WTC11 (cell line): Measurements from ENCODE around the gene HAO2. TPM values are rescaled to one million over a fixed set of nuclear protein-coding genes. Genes with fewer than 3 reads are reported as not detected.
"Not testable (repeated sequence)": the region's sequence is repeated elsewhere in the genome, so short reads cannot be mapped to it uniquely, and the experiment has no call there.

Experiments
- ATAC-seq: fragments of 200-7000 bp; cut with Tn5 transposase; 2 replicates; pipeline ENCODE4 v1.10.0; 2021; ENCODE audit warnings: mild to moderate bottlenecking, moderate library complexity
- CTCF ChIA-PET: fragments of 300-600 bp; sonication (Branson Sonifier 250); formaldehyde crosslinking; loops from one replicate; lab custom pipeline; 2021; ENCODE audit warnings: antibody characterized with exemption; lab: Charles Lee
- POLR2A ChIA-PET: fragments of 350-600 bp; sonication (Branson Sonifier 250); formaldehyde crosslinking; loops from one replicate; lab custom pipeline; 2021; ENCODE audit warnings: antibody characterized with exemption; lab: Charles Lee
- DNase-seq: peaks from one replicate; pipeline ENCODE4 v3.0.0; 2021; ENCODE audit warnings: low spot score
- H3K27ac Mint-ChIP-seq: 2 replicates; pipeline ENCODE4 v1.8.0; 2021; ENCODE audit warnings: mixed read lengths
- H3K27me3 Mint-ChIP-seq: 2 replicates; pipeline ENCODE4 v1.8.0; 2021; ENCODE audit warnings: low read depth, mild to moderate bottlenecking, moderate library complexity, mixed read lengths
- H3K36me3 Mint-ChIP-seq: 2 replicates; pipeline ENCODE4 v1.8.0; 2021; ENCODE audit warnings: mixed read lengths
- H3K4me1 Mint-ChIP-seq: 2 replicates; pipeline ENCODE4 v1.8.0; 2022; ENCODE audit warnings: mixed read lengths
- H3K4me3 Mint-ChIP-seq: 2 replicates; pipeline ENCODE4 v1.8.0; 2021; ENCODE audit warnings: mild to moderate bottlenecking, moderate library complexity, mixed read lengths
- H3K9me3 Mint-ChIP-seq: 2 replicates; pipeline ENCODE4 v1.8.0; 2021; ENCODE audit warnings: mixed read lengths
- CREB1 ChIP-seq: sonication (generic); formaldehyde crosslinking; IDR thresholded peaks from 2 replicates; pipeline ENCODE4 v1.8.0; 2023; ENCODE audit warnings: mild to moderate bottlenecking, missing genetic modification reagents
- E2F5 ChIP-seq: sonication (generic); formaldehyde crosslinking; IDR thresholded peaks from 2 replicates; pipeline ENCODE4 v1.8.1; 2022; ENCODE audit warnings: mild to moderate bottlenecking, moderate library complexity, missing genetic modification reagents
- ELF4 ChIP-seq: sonication (generic); formaldehyde crosslinking; IDR thresholded peaks from 2 replicates; pipeline ENCODE4 v1.8.1; 2022; ENCODE audit warnings: low read depth, mild to moderate bottlenecking, moderate library complexity, missing genetic modification reagents
- FOXP1 ChIP-seq: sonication (generic); formaldehyde crosslinking; IDR thresholded peaks from 2 replicates; pipeline ENCODE4 v1.8.0; 2022; ENCODE audit warnings: missing genetic modification reagents, mild to moderate bottlenecking, moderate library complexity, borderline replicate concordance
- GRHL2 ChIP-seq: fragments of 250-450 bp; sonication (Bioruptor Pico); IDR thresholded peaks from 2 replicates; pipeline ENCODE4 v1.8.0; 2022; ENCODE audit warnings: mild to moderate bottlenecking, moderate library complexity; ENCODE audit not compliant: insufficient replicate concordance, severe bottlenecking
- IRF2 ChIP-seq: sonication (generic); formaldehyde crosslinking; IDR thresholded peaks from 2 replicates; pipeline ENCODE4 v1.8.0; 2022; ENCODE audit warnings: low read depth, missing genetic modification reagents, borderline replicate concordance
- PRRX2 ChIP-seq: fragments of 250-450 bp; sonication (Bioruptor Pico); IDR thresholded peaks from 2 replicates; pipeline ENCODE4 v1.8.0; 2021; ENCODE audit warnings: mild to moderate bottlenecking
- TEAD1 ChIP-seq: sonication (generic); formaldehyde crosslinking; IDR thresholded peaks from 2 replicates; pipeline ENCODE4 v1.8.0; 2022; ENCODE audit warnings: mild to moderate bottlenecking, missing genetic modification reagents
- TP53 ChIP-seq: sonication (generic); formaldehyde crosslinking; IDR thresholded peaks from 2 replicates; pipeline ENCODE4 v1.8.1; 2023; ENCODE audit warnings: mild to moderate bottlenecking, missing genetic modification reagents
- ZNF317 ChIP-seq: sonication (generic); formaldehyde crosslinking; IDR thresholded peaks from 2 replicates; pipeline ENCODE4 v1.8.1; 2023; ENCODE audit warnings: low read depth, mild to moderate bottlenecking, moderate library complexity, missing genetic modification reagents, borderline replicate concordance
- ZNF671 ChIP-seq: fragments of 250-450 bp; sonication (Bioruptor Pico); IDR thresholded peaks from 2 replicates; pipeline ENCODE4 v1.8.0; 2021; ENCODE audit warnings: mild to moderate bottlenecking
- total RNA-seq: library from RNA; stranded (reverse); gene quantifications from 3 replicates; pipeline ENCODE4 v1.2.3, GENCODE V29; 2021
- TF ChIP-seq, protein P1 (sequence below): sonication (generic); formaldehyde crosslinking; IDR thresholded peaks from 2 replicates; pipeline ENCODE4 v1.8.1; 2022; ENCODE audit warnings: low read depth, mild to moderate bottlenecking, moderate library complexity, missing genetic modification reagents, borderline replicate concordance
- TF ChIP-seq, protein P2 (sequence below): sonication (generic); formaldehyde crosslinking; IDR thresholded peaks from 2 replicates; pipeline ENCODE4 v1.8.1; 2023; ENCODE audit warnings: mild to moderate bottlenecking, moderate library complexity, missing genetic modification reagents
- TF ChIP-seq, protein P3 (sequence below): sonication (generic); formaldehyde crosslinking; IDR thresholded peaks from 2 replicates; pipeline ENCODE4 v1.8.0; 2023; ENCODE audit warnings: missing genetic modification reagents, mild to moderate bottlenecking, borderline replicate concordance
- TF ChIP-seq, protein P4 (sequence below): sonication (generic); formaldehyde crosslinking; IDR thresholded peaks from 2 replicates; pipeline ENCODE4 v1.8.0; 2022; ENCODE audit warnings: mild to moderate bottlenecking, missing genetic modification reagents

The HAO2 gene
- total RNA-seq, 1 experiment from 2014 or later = 1.0 TPM

- no peak for TF ChIP-seq FOXP1 (CRISPR knock-in tag)
- no peak for TF ChIP-seq TP53 (CRISPR knock-in tag)
- TF ChIP-seq E2F5 (CRISPR knock-in tag) = no peak
- TF ChIP-seq, protein P1, sequence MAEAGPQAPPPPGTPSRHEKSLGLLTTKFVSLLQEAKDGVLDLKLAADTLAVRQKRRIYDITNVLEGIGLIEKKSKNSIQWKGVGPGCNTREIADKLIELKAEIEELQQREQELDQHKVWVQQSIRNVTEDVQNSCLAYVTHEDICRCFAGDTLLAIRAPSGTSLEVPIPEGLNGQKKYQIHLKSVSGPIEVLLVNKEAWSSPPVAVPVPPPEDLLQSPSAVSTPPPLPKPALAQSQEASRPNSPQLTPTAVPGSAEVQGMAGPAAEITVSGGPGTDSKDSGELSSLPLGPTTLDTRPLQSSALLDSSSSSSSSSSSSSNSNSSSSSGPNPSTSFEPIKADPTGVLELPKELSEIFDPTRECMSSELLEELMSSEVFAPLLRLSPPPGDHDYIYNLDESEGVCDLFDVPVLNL (CRISPR knock-in tag) = no peak
- TF ChIP-seq, protein P2, sequence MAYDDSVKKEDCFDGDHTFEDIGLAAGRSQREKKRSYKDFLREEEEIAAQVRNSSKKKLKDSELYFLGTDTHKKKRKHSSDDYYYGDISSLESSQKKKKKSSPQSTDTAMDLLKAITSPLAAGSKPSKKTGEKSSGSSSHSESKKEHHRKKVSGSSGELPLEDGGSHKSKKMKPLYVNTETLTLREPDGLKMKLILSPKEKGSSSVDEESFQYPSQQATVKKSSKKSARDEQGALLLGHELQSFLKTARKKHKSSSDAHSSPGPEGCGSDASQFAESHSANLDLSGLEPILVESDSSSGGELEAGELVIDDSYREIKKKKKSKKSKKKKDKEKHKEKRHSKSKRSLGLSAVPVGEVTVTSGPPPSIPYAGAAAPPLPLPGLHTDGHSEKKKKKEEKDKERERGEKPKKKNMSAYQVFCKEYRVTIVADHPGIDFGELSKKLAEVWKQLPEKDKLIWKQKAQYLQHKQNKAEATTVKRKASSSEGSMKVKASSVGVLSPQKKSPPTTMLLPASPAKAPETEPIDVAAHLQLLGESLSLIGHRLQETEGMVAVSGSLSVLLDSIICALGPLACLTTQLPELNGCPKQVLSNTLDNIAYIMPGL (CRISPR knock-in tag) = no peak
- no peak for TF ChIP-seq GRHL2 (CRISPR knock-in tag)
- no peak for TF ChIP-seq PRRX2
- no peak for TF ChIP-seq TEAD1 (CRISPR knock-in tag)
- no peak for TF ChIP-seq IRF2 (CRISPR knock-in tag)
- no peak for TF ChIP-seq ZNF317 (CRISPR knock-in tag)
- no peak for TF ChIP-seq CREB1 (CRISPR knock-in tag)
- TF ChIP-seq, protein P3, sequence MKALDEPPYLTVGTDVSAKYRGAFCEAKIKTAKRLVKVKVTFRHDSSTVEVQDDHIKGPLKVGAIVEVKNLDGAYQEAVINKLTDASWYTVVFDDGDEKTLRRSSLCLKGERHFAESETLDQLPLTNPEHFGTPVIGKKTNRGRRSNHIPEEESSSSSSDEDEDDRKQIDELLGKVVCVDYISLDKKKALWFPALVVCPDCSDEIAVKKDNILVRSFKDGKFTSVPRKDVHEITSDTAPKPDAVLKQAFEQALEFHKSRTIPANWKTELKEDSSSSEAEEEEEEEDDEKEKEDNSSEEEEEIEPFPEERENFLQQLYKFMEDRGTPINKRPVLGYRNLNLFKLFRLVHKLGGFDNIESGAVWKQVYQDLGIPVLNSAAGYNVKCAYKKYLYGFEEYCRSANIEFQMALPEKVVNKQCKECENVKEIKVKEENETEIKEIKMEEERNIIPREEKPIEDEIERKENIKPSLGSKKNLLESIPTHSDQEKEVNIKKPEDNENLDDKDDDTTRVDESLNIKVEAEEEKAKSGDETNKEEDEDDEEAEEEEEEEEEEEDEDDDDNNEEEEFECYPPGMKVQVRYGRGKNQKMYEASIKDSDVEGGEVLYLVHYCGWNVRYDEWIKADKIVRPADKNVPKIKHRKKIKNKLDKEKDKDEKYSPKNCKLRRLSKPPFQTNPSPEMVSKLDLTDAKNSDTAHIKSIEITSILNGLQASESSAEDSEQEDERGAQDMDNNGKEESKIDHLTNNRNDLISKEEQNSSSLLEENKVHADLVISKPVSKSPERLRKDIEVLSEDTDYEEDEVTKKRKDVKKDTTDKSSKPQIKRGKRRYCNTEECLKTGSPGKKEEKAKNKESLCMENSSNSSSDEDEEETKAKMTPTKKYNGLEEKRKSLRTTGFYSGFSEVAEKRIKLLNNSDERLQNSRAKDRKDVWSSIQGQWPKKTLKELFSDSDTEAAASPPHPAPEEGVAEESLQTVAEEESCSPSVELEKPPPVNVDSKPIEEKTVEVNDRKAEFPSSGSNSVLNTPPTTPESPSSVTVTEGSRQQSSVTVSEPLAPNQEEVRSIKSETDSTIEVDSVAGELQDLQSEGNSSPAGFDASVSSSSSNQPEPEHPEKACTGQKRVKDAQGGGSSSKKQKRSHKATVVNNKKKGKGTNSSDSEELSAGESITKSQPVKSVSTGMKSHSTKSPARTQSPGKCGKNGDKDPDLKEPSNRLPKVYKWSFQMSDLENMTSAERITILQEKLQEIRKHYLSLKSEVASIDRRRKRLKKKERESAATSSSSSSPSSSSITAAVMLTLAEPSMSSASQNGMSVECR (CRISPR knock-in tag) = no peak
- no peak for TF ChIP-seq ZNF671
- TF ChIP-seq, protein P4, sequence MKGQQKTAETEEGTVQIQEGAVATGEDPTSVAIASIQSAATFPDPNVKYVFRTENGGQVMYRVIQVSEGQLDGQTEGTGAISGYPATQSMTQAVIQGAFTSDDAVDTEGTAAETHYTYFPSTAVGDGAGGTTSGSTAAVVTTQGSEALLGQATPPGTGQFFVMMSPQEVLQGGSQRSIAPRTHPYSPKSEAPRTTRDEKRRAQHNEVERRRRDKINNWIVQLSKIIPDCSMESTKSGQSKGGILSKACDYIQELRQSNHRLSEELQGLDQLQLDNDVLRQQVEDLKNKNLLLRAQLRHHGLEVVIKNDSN = no peak
- no peak for TF ChIP-seq ELF4
- ATAC-seq = no peak
These were observed 8.0 kb downstream of the HAO2 start for GRCh38 chr1:119376594-119376993.

DNA sequence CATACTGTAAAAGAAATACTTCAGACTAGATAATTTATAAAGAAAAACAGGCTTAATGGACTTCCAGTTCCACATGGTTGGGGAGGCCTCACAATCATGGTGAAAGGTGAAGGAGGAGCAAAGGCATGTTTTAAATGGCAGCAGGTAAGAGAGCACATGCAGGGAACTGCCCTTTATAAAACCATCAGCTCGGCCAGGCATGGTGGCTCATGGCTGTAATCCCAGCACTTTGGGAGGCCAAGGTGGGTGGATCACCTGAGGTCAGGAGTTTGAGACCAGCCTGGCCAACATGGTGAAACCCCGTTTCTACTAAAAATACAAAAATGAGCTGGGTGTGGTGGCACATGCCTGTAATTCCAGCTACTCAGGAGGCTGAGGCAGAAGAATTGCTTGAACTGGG, 9.0 kb downstream of the HAO2 start:
- POLR2A ChIA-PET, H3K27ac Mint-ChIP-seq, H3K4me3 Mint-ChIP-seq, CTCF ChIA-PET, DNase-seq, H3K36me3 Mint-ChIP-seq, H3K4me1 Mint-ChIP-seq, ATAC-seq, H3K27me3 Mint-ChIP-seq: not testable (repeated sequence)
- H3K9me3 Mint-ChIP-seq = peaks cover 13% of the 10 kb centered on the region

More at GRCh38 chr1:119376594-119376993, 8.0 kb downstream of the HAO2 start:
- Mint-ChIP-seq H3K36me3 (no peaks in the 10 kb centered on the region), H3K4me1 (peaks cover 19% of the 10 kb centered on the region), H3K27me3 (peaks cover 3% of the 10 kb centered on the region; the same call in 1 of the 2 replicates), H3K9me3 (peaks cover 13% of the 10 kb centered on the region), H3K4me3 (no peak overlapping the region), H3K27ac (no peak overlapping the region)
- POLR2A ChIA-PET = no interaction called here
- CTCF ChIA-PET = interaction anchor here (0.7 to 1.4 kb wide), 2 partner anchors 100 to 102 kb away, joined by 3 to 5 read pairs; no protein-coding TSS in a partner anchor
- DNase-seq = no peak
